HUDEP-2 (cell line): ENCODE measurements around the gene AMER2.
"Not testable (repeated sequence)": the region's sequence is repeated elsewhere in the genome, so short reads cannot be mapped to it uniquely, and the experiment has no call there.

ENCODE experiments used
- DNase-seq, 76 experiments: peaks; one replicate each; lab custom pipeline; 2025; ENCODE audit not compliant: unreplicated experiment in 76 of 76; lab: John Stamatoyannopoulos, UW

The AMER2 gene

GRCh38 chr13:25181597-25181996 is 9.5 kb upstream of the AMER2 start:
- DNase-seq = no peak

GRCh38 chr13:25180775-25181537 is 8.9 kb upstream of the AMER2 start:
- DNase-seq = no peak

- peak in 1 of 76 experiments; percentile 5 for DNase-seq
Observed at GRCh38 chr13:25179832-25180774, 8.0 kb upstream of the AMER2 start.

GRCh38 chr13:25179011-25179410 is 6.9 kb upstream of the AMER2 start:
- DNase-seq = no peak

GRCh38 chr13:25178070-25178469 is 6.0 kb upstream of the AMER2 start:
- no peak for DNase-seq

GRCh38 chr13:25177636-25178035 is 5.5 kb upstream of the AMER2 start:
- DNase-seq = no peak

- DNase-seq = no peak
Observed at GRCh38 chr13:25177012-25177411, 4.9 kb upstream of the AMER2 start.

GRCh38 chr13:25175431-25175830 is 3.3 kb upstream of the AMER2 start:
- no peak for DNase-seq

- no peak for DNase-seq
Observed at GRCh38 chr13:25175026-25175425, 2.9 kb upstream of the AMER2 start.

- DNase-seq = no peak
Observed at GRCh38 chr13:25174304-25174703, 2.2 kb upstream of the AMER2 start.

GRCh38 chr13:25172303-25172630 is 179 bp upstream of the AMER2 start:
- DNase-seq = no peak

GRCh38 chr13:25171170-25171516 is 945 bp downstream of the AMER2 start:
- DNase-seq = no peak

- DNase-seq = no peak
Observed at GRCh38 chr13:25170554-25171111, 1.5 kb downstream of the AMER2 start.

- DNase-seq = no peak
Observed at GRCh38 chr13:25169951-25170553, 2.0 kb downstream of the AMER2 start.

- DNase-seq = no peak
Observed at GRCh38 chr13:25169356-25169755, 2.7 kb downstream of the AMER2 start.

GRCh38 chr13:25168790-25169189 is 3.3 kb downstream of the AMER2 start:
- DNase-seq = no peak

- no peak for DNase-seq
Observed at GRCh38 chr13:25167382-25168174, 4.5 kb downstream of the AMER2 start.

GRCh38 chr13:25166306-25166705 is 5.8 kb downstream of the AMER2 start:
- DNase-seq = no peak

- no peak for DNase-seq
Observed at GRCh38 chr13:25165663-25166062, 6.4 kb downstream of the AMER2 start.

- not testable (repeated sequence) for DNase-seq
Observed at GRCh38 chr13:25165163-25165562, 6.9 kb downstream of the AMER2 start.
